Suprapubic skin (tissue), 4 donors: ENCODE results near the gene NT5E. TPM values are rescaled to one million over a fixed set of nuclear protein-coding genes. Genes with fewer than 3 reads are reported as not detected.

Experiments
- DNase-seq, 2 donors: peaks; one replicate each; pipeline ENCODE4 v3.0.0-alpha.2; 2019; ENCODE audit warnings: low spot score in 2 of 2
- H3K27ac ChIP-seq: fragments of 200-600 bp; sonication (generic); one replicate; pipeline ENCODE4 v1.5.1; 2019
- H3K27me3 ChIP-seq: fragments of 200-600 bp; sonication (generic); one replicate; pipeline ENCODE4 v1.5.1; 2019
- H3K36me3 ChIP-seq: fragments of 200-600 bp; sonication (generic); one replicate; pipeline ENCODE4 v1.5.1; 2019
- H3K4me1 ChIP-seq: fragments of 200-600 bp; sonication (generic); one replicate; pipeline ENCODE4 v1.5.1; 2019
- H3K4me3 ChIP-seq: fragments of 200-600 bp; sonication (generic); one replicate; pipeline ENCODE4 v1.5.1; 2019; ENCODE audit warnings: mild to moderate bottlenecking
- H3K9me3 ChIP-seq: fragments of 200-600 bp; sonication (generic); one replicate; pipeline ENCODE4 v1.5.1; 2019
- EP300 ChIP-seq: sonication (generic); formaldehyde crosslinking; IDR thresholded peaks from one replicate; pipeline ENCODE4 v1.6.1; 2017; ENCODE audit warnings: antibody characterized with exemption
- POLR2A ChIP-seq, 2 donors: fragments of 450-650 bp; IDR thresholded peaks; one replicate each; pipeline ENCODE4 v1.6.1; 2017; ENCODE audit warnings: antibody characterized with exemption in 2 of 2, mild to moderate bottlenecking in 2 of 2, moderate library complexity in 2 of 2
- POLR2AphosphoS5 ChIP-seq, 3 donors: sonication (generic); formaldehyde crosslinking; IDR thresholded peaks; one replicate each; pipeline ENCODE4 v1.6.1; 2017; ENCODE audit warnings: antibody characterized with exemption in 3 of 3
- WGBS: methylation state at CpG from one replicate; pipeline ENCODE4 v1.1.5; 2018; 5-methylcytosine and 5-hydroxymethylcytosine counted together
- total RNA-seq, 4 donors: library from RNA; depleted of rRNA; stranded (reverse); fragments of >200 nt; gene quantifications; one replicate each; pipeline ENCODE4 v1.1.0, GENCODE V29; 2016
- TF ChIP-seq, protein P1 (sequence below), 2 donors: fragments of 200-600 bp in 1 of 2; fragments of 450-650 bp in 1 of 2; sonication (generic) in 1 of 2; IDR thresholded peaks; one replicate each; pipeline ENCODE4 v1.5.1; 2016 to 2019; ENCODE audit warnings: antibody characterized with exemption in 2 of 2, mild to moderate bottlenecking in 1 of 2, moderate library complexity in 1 of 2

NT5E gene
- total RNA-seq, result 1 to 10 TPM; 1.1 to 8.7 (median 5.7) TPM

- DNase-seq, result peak; percentile 86 to 90
- peaks cover 32% of the 10 kb centered on the region for H3K4me1 ChIP-seq
- peak within 1 kb of the TSS; percentile 87 for H3K27ac ChIP-seq
- no peaks in the 10 kb centered on the region for H3K9me3 ChIP-seq
- TF ChIP-seq, protein P1, sequence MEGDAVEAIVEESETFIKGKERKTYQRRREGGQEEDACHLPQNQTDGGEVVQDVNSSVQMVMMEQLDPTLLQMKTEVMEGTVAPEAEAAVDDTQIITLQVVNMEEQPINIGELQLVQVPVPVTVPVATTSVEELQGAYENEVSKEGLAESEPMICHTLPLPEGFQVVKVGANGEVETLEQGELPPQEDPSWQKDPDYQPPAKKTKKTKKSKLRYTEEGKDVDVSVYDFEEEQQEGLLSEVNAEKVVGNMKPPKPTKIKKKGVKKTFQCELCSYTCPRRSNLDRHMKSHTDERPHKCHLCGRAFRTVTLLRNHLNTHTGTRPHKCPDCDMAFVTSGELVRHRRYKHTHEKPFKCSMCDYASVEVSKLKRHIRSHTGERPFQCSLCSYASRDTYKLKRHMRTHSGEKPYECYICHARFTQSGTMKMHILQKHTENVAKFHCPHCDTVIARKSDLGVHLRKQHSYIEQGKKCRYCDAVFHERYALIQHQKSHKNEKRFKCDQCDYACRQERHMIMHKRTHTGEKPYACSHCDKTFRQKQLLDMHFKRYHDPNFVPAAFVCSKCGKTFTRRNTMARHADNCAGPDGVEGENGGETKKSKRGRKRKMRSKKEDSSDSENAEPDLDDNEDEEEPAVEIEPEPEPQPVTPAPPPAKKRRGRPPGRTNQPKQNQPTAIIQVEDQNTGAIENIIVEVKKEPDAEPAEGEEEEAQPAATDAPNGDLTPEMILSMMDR (IDR thresholded peaks at IDR 0.05), result no peak
- peak in 1 of 2 donors; percentile 28 for TF ChIP-seq POLR2A (IDR thresholded peaks at IDR 0.05)
- H3K4me3 ChIP-seq, result peak within 1 kb of the TSS; percentile 66
- 3% methylated on average over 39 of the region's 92 CpGs for WGBS
- H3K36me3 ChIP-seq, result no peaks in the 10 kb centered on the region
- peaks cover 22% of the 10 kb centered on the region for H3K27me3 ChIP-seq
These were observed at the start of gene NT5E for GRCh38 chr6:85449818-85450759. Gene NT5E (plus strand): TSS chr6:85450083. CDS start chr6:85450140, 57 bp downstream.

GRCh38 chr6:85400331-85400730 lies 49.6 kb upstream of the NT5E start:
- peaks cover 24% of the 10 kb centered on the region for H3K4me1 ChIP-seq
- DNase-seq, result no peak
- H3K36me3 ChIP-seq, result no peaks in the 10 kb centered on the region
- H3K27ac ChIP-seq, result no peak overlapping the region
- no peak for TF ChIP-seq EP300
- no peak for TF ChIP-seq POLR2AphosphoS5 (IDR thresholded peaks at IDR 0.05)
- no peak for TF ChIP-seq POLR2A (IDR thresholded peaks at IDR 0.05)
- H3K9me3 ChIP-seq, result no peaks in the 10 kb centered on the region
- 86% methylated on average over 4 of the region's 4 CpGs for WGBS
- no peaks in the 10 kb centered on the region for H3K27me3 ChIP-seq
- H3K4me3 ChIP-seq, result no peak overlapping the region

DNA sequence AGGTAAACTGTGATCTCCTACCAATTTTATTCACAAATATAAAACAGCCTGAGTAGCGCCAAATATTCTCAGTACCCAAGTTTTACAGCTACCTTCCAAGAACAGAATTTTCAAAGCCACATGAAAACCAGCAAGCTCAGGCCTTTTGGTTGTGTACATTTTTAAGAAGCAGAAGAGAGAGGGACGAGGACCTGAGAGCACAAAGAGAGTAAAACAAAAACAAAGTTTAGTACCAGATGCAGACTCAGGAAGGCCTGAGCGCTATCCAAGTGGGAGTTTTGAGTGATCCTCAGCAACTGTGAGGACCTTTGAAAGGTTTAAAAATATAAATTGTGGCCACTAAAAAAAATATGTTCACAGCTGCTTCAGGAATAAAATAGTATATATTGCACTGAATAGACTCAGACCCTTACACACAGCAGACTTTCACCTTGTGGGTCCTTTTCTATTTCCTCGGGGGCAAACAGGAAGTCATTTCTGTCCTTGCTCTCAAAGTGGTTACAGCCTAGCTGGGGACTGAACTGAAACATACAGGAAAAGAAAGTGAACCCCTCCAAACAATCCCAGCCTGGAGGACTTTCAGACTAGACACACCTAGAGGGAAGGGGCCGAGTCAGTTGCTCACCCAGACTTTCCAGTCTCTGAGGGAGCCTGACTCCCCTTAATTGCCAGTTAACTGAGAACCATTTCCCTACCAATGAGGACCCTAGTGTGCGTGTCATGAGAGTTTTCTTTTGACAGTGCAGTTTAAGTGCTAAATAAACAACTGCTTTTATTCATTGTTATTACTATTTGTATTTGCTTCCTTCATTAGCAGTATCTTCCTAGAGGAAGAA lies 48.5 kb upstream of the NT5E start:
- H3K9me3 ChIP-seq, result no peaks in the 10 kb centered on the region
- no peak overlapping the region for H3K27ac ChIP-seq
- H3K36me3 ChIP-seq, result no peaks in the 10 kb centered on the region
- no peaks in the 10 kb centered on the region for H3K27me3 ChIP-seq
- TF ChIP-seq POLR2A (IDR thresholded peaks at IDR 0.05) (no peak), EP300 (no peak), POLR2AphosphoS5 (IDR thresholded peaks at IDR 0.05) (no peak)
- TF ChIP-seq, protein P1 (IDR thresholded peaks at IDR 0.05), result no peak
- 72% methylated on average over 6 of the region's 6 CpGs for WGBS
- H3K4me3 ChIP-seq, result no peak overlapping the region
- H3K4me1 ChIP-seq, result peaks cover 30% of the 10 kb centered on the region
- DNase-seq, result no peak

GRCh38 chr6:85402071-85402470 lies 47.8 kb upstream of the NT5E start:
- Histone ChIP-seq H3K4me1 (peaks cover 33% of the 10 kb centered on the region), H3K36me3 (no peaks in the 10 kb centered on the region), H3K27ac (no peak overlapping the region), H3K4me3 (no peak overlapping the region), H3K9me3 (no peaks in the 10 kb centered on the region), H3K27me3 (no peaks in the 10 kb centered on the region)
- no peak for DNase-seq
- TF ChIP-seq POLR2AphosphoS5 (IDR thresholded peaks at IDR 0.05) (no peak), EP300 (no peak), POLR2A (IDR thresholded peaks at IDR 0.05) (no peak)
- TF ChIP-seq, protein P1 (IDR thresholded peaks at IDR 0.05), result no peak

DNA sequence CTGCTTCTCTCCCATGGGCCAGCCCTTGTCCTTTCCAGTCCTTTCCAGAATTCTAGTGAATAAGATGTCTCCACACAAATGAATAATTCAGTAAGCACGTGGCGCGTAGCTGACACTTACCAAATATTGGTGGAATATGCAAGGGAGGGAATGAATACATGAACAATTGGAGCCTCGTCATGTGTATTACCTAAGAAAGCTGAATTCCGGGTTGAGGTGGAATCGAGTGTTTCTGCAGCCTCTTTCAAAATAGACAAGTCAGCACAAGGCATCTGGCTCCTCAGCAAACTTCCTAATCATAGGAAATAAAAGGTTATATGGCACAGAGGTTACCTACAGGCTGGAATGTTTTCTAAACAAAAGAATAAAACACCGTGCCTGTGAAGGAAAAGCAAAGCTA lies 47.0 kb upstream of the NT5E start:
- WGBS, result 59% methylated on average over 7 of the region's 7 CpGs
- H3K4me3 ChIP-seq, result no peak overlapping the region
- TF ChIP-seq POLR2AphosphoS5 (IDR thresholded peaks at IDR 0.05) (no peak), POLR2A (IDR thresholded peaks at IDR 0.05) (no peak), EP300 (no peak)
- TF ChIP-seq, protein P1 (IDR thresholded peaks at IDR 0.05), result no peak
- H3K27ac ChIP-seq, result peak overlapping the region; percentile 7
- no peaks in the 10 kb centered on the region for H3K36me3 ChIP-seq
- H3K4me1 ChIP-seq, result peaks cover 33% of the 10 kb centered on the region
- no peaks in the 10 kb centered on the region for H3K9me3 ChIP-seq
- no peak for DNase-seq
- H3K27me3 ChIP-seq, result no peaks in the 10 kb centered on the region
